ENCODE results near the gene VPS13D. TPM values are rescaled to one million over a fixed set of nuclear protein-coding genes. Genes with fewer than 3 reads are reported as not detected.

Gene VPS13D
- total and polyA plus RNA-seq, 11 donors = 32.1 to 301 (median 90.7) TPM

GRCh38 chr1:12294076-12294475, 64.2 kb downstream of the VPS13D start:
- ATAC-seq = no peak
- intact Hi-C loops (cut with DNase I) = no loop called here
- DNase-seq = no peak
- Histone ChIP-seq H3K4me3 (no peak overlapping the region), H3K9me3 (no peaks in the 10 kb centered on the region), H3K4me1 (peaks cover 0 to 10% (median 0%) of the 10 kb centered on the region in 12 donors), H3K27me3 (no peaks in the 10 kb centered on the region), H3K27ac (no peak overlapping the region), H3K36me3 (peaks cover 2 to 100% (median 94%) of the 10 kb centered on the region in 9 donors)
- 80 to 94% (median 91%) methylated on average over 3 of the region's 3 CpGs for WGBS, 4 donors
- TF ChIP-seq, protein P1, sequence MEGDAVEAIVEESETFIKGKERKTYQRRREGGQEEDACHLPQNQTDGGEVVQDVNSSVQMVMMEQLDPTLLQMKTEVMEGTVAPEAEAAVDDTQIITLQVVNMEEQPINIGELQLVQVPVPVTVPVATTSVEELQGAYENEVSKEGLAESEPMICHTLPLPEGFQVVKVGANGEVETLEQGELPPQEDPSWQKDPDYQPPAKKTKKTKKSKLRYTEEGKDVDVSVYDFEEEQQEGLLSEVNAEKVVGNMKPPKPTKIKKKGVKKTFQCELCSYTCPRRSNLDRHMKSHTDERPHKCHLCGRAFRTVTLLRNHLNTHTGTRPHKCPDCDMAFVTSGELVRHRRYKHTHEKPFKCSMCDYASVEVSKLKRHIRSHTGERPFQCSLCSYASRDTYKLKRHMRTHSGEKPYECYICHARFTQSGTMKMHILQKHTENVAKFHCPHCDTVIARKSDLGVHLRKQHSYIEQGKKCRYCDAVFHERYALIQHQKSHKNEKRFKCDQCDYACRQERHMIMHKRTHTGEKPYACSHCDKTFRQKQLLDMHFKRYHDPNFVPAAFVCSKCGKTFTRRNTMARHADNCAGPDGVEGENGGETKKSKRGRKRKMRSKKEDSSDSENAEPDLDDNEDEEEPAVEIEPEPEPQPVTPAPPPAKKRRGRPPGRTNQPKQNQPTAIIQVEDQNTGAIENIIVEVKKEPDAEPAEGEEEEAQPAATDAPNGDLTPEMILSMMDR (IDR thresholded peaks at IDR 0.05) = no peak
- TF ChIP-seq POLR2A (IDR thresholded peaks at IDR 0.05) = no peak

DNA sequence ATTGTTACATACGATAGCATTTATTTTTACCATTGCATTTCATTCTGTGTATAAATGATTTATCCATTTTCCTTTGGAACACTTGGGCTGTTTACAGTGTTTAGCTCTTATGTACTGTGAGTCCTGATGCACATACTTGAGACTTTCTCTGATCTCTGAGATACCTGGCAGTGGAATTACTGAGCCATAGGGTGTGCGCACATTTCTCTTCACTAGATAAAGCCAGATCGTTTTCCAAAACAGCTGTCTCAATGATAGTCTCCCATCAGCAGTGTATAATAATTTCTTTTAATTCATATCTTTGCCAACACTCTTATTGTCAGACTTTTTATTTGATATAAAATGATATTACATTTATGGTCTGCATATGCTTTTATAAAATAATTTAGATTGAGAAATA, 66.2 kb downstream of the VPS13D start:
- Histone ChIP-seq H3K4me3 (no peak overlapping the region), H3K27me3 (no peaks in the 10 kb centered on the region), H3K9me3 (no peaks in the 10 kb centered on the region), H3K36me3 (peaks cover 2 to 100% (median 94%) of the 10 kb centered on the region in 9 donors), H3K4me1 (peaks cover 0 to 10% (median 2%) of the 10 kb centered on the region in 12 donors), H3K27ac (no peak overlapping the region)
- ATAC-seq (no peak), DNase-seq (no peak)
- TF ChIP-seq POLR2A (IDR thresholded peaks at IDR 0.05) = no peak
- TF ChIP-seq, protein P1 (IDR thresholded peaks at IDR 0.05) = no peak
- 75 to 84% (median 80%) methylated on average over 3 of the region's 3 CpGs for WGBS, 4 donors
- intact Hi-C loops (cut with DNase I) = no loop called here

GRCh38 chr1:12296623-12297022, 66.8 kb downstream of the VPS13D start:
- H3K27me3 ChIP-seq = no peaks in the 10 kb centered on the region
- H3K4me3 ChIP-seq = no peak overlapping the region
- H3K36me3 ChIP-seq = peaks cover 2 to 100% (median 92%) of the 10 kb centered on the region in 9 donors
- H3K4me1 ChIP-seq = peaks cover 0 to 13% (median 7%) of the 10 kb centered on the region in 12 donors
- DNase-seq (no peak), ATAC-seq (no peak)
- 80 to 89% (median 83%) methylated on average over 1 of the region's 1 CpG for WGBS, 4 donors
- H3K27ac ChIP-seq = no peak overlapping the region
- intact Hi-C loops (cut with DNase I) = no loop called here
- H3K9me3 ChIP-seq = no peaks in the 10 kb centered on the region
- TF ChIP-seq POLR2A (IDR thresholded peaks at IDR 0.05) = no peak
- TF ChIP-seq, protein P1 (IDR thresholded peaks at IDR 0.05) = no peak

DNA sequence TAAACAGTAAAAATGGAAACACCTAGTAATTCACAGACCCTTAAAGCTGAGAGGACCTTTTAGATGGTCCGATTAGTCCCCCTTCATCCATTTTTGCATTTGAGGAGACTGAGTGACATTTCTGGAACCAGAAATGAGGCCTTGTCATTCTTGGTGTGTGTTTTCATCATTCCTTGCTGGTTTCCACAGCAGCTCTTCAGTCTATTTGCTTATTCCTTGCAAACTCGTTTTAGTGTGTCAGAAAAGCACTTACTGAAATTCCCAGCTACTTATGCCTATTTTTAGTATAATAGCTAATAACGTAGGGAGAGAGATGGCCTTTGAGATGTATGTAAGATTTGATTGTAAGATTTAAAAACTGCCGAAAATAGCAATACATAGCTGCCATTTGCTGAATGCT, 70.9 kb downstream of the VPS13D start:
- Histone ChIP-seq H3K4me3 (no peak overlapping the region), H3K9me3 (no peaks in the 10 kb centered on the region), H3K36me3 (peaks cover 0 to 100% (median 89%) of the 10 kb centered on the region in 9 donors), H3K27me3 (no peaks in the 10 kb centered on the region), H3K27ac (no peak overlapping the region), H3K4me1 (peaks cover 0 to 21% (median 10%) of the 10 kb centered on the region in 12 donors)
- TF ChIP-seq POLR2A (IDR thresholded peaks at IDR 0.05) = no peak
- TF ChIP-seq, protein P1 (IDR thresholded peaks at IDR 0.05) = no peak
- intact Hi-C loops (cut with DNase I) = no loop called here
- 64 to 69% (median 68%) methylated on average over 4 of the region's 4 CpGs for WGBS, 4 donors
- ATAC-seq = no peak
- DNase-seq = no peak
